Smooth muscle cell (in vitro differentiated cells): ENCODE measurements around the gene FCHSD2. TPM values are rescaled to one million over a fixed set of nuclear protein-coding genes. Genes with fewer than 3 reads are reported as not detected.

Source experiments
- DNase-seq: peaks from one replicate; lab custom pipeline; 2025; ENCODE audit not compliant: unreplicated experiment; lab: John Stamatoyannopoulos, UW
- H2AFZ ChIP-seq: fragments of 200-600 bp; sonication (generic); 2 replicates; pipeline ENCODE4 v1.6.0; 2016; ENCODE audit warnings: antibody characterized with exemption, low read depth, mild to moderate bottlenecking
- H3F3A ChIP-seq: fragments of 200-600 bp; sonication (generic); 2 replicates; pipeline ENCODE4 v1.6.0; 2017; ENCODE audit warnings: antibody characterized with exemption, low read depth
- H3K27ac ChIP-seq: fragments of 200-600 bp; sonication (generic); 2 replicates; pipeline ENCODE4 v1.5.1; 2016; ENCODE audit warnings: low read depth, mild to moderate bottlenecking
- H3K27me3 ChIP-seq: fragments of 200-600 bp; sonication (generic); 2 replicates; pipeline ENCODE4 v1.6.1; 2016; ENCODE audit warnings: low read depth, mild to moderate bottlenecking
- H3K36me3 ChIP-seq: fragments of 200-600 bp; sonication (generic); 2 replicates; pipeline ENCODE4 v1.5.1; 2016; ENCODE audit warnings: low read depth
- H3K4me1 ChIP-seq: fragments of 200-600 bp; sonication (generic); 2 replicates; pipeline ENCODE4 v1.5.1; 2016; ENCODE audit warnings: low read depth
- H3K4me2 ChIP-seq: fragments of 200-600 bp; sonication (generic); 2 replicates; pipeline ENCODE4 v1.6.0; 2016; ENCODE audit warnings: mild to moderate bottlenecking
- H3K4me3 ChIP-seq: fragments of 200-600 bp; sonication (generic); 2 replicates; pipeline ENCODE4 v1.5.1; 2016; ENCODE audit warnings: mild to moderate bottlenecking
- H3K79me2 ChIP-seq: fragments of 200-600 bp; sonication (generic); 2 replicates; pipeline ENCODE4 v1.6.0; 2016; ENCODE audit warnings: low read depth, mild to moderate bottlenecking
- H3K9ac ChIP-seq: fragments of 200-600 bp; sonication (generic); 2 replicates; pipeline ENCODE4 v1.6.0; 2016; ENCODE audit warnings: low read depth
- H3K9me3 ChIP-seq: fragments of 200-600 bp; sonication (generic); replicated peaks from 2 replicates; pipeline ENCODE4 v1.5.1; 2016; ENCODE audit warnings: low read depth
- H4K20me1 ChIP-seq: fragments of 200-600 bp; sonication (generic); 2 replicates; pipeline ENCODE4 v1.6.0; 2016; ENCODE audit warnings: low read depth
- WGBS: methylation state at CpG from one replicate; pipeline ENCODE4 v1.1.7; 2016; ENCODE audit warnings: low lambda C conversion rate; 5-methylcytosine and 5-hydroxymethylcytosine counted together
- polyA plus RNA-seq: library from polyadenylated mRNA; unstranded; fragments of >200 nt; fragmentation: Nextera tagmentation; extraction: Ambion mirVana; gene quantifications from 2 replicates; pipeline ENCODE4 v1.2.1, GENCODE V29; 2016
- total RNA-seq: library from RNA; depleted of rRNA; stranded (reverse); fragments of >200 nt; gene quantifications from 2 replicates; pipeline ENCODE4 v1.2.3, GENCODE V29; 2014
- TF ChIP-seq, protein P1 (sequence below): fragments of 200-600 bp; sonication (generic); IDR thresholded peaks from 2 replicates; pipeline ENCODE4 v1.5.1; 2017; ENCODE audit warnings: borderline replicate concordance, mild to moderate bottlenecking, antibody characterized with exemption; ENCODE audit not compliant: insufficient read depth, poor library complexity, severe bottlenecking

The FCHSD2 gene
- total and polyA plus RNA-seq, 2 experiments from 2014 or later, result 14.6 to 24.3 TPM

DNA sequence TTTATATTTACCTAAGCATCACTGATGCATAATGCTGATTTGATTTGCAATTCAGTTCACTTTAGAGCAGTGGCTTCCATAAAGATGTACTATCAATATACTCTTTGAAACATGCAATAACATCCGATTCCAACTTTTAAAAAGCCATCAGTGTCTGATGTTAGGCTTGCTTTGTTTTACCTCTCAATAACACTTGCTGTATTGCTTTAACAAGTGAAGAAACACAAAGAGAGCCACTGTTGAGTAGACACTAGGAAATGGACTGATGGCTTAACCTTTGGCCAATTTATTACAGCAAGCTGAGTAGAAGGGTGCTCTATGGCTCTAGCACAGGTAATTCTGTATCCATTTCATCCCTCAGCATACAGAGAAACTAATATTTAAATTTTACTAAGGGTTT, 122.1 kb downstream of the FCHSD2 start:
- no peak overlapping the region for H3K27ac ChIP-seq
- DNase-seq, result no peak
- no peaks in the 10 kb centered on the region for H3K4me1 ChIP-seq
- H3K4me3 ChIP-seq, result no peak overlapping the region
- H3K79me2 ChIP-seq, result peaks cover 26% of the 10 kb centered on the region
- H3K9ac ChIP-seq, result no peak overlapping the region
- TF ChIP-seq, protein P1, sequence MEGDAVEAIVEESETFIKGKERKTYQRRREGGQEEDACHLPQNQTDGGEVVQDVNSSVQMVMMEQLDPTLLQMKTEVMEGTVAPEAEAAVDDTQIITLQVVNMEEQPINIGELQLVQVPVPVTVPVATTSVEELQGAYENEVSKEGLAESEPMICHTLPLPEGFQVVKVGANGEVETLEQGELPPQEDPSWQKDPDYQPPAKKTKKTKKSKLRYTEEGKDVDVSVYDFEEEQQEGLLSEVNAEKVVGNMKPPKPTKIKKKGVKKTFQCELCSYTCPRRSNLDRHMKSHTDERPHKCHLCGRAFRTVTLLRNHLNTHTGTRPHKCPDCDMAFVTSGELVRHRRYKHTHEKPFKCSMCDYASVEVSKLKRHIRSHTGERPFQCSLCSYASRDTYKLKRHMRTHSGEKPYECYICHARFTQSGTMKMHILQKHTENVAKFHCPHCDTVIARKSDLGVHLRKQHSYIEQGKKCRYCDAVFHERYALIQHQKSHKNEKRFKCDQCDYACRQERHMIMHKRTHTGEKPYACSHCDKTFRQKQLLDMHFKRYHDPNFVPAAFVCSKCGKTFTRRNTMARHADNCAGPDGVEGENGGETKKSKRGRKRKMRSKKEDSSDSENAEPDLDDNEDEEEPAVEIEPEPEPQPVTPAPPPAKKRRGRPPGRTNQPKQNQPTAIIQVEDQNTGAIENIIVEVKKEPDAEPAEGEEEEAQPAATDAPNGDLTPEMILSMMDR, result no peak
- peaks cover 9% of the 10 kb centered on the region for H3K9me3 ChIP-seq
- no peak overlapping the region for H3K4me2 ChIP-seq
- WGBS, result 100% methylated on average over 1 of the region's 1 CpG
- no peaks in the 10 kb centered on the region for H3F3A ChIP-seq
- H3K27me3 ChIP-seq, result no peaks in the 10 kb centered on the region
- no peak overlapping the region for H2AFZ ChIP-seq
- H3K36me3 ChIP-seq, result peaks cover 9% of the 10 kb centered on the region
- H4K20me1 ChIP-seq, result peaks cover 19% of the 10 kb centered on the region

DNA sequence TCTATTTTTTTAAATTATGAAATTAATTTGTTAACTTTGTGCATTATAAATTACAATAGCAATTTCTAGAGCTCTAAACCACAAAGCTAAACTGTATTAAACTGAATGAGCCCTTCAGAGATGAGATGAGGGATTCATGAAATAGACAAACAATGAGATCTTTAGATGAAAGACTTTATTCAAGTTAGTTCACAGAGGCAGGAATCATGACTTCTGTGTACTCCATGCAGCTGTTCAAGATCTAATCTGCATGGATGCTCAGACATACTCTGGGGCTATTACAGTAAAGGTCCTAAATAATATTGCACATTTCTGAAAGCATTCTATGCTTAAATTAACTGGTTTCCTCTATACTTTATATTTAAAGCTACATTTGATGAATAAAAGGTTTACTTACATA, 122.7 kb downstream of the FCHSD2 start:
- Histone ChIP-seq H3K4me1 (no peaks in the 10 kb centered on the region), H3K27me3 (no peaks in the 10 kb centered on the region)

DNA sequence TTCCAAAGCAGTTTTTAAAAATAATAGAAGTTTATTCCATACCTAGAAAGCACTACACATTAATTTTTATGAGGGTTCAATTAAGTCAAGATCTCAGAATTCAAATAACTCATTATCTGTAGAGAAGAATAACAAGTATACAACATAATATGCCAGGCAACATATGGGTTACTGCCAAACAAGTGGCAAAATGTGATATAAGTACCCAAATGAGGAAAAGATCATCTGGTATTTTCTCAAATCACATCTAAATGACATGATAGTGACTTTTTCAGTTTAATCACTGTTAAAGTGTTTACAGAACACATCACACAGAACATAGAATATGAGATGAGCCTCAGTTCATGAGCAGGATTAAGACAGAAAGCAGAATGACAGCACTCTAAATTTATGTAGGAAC, 123.3 kb downstream of the FCHSD2 start:
- Histone ChIP-seq H2AFZ (no peak overlapping the region), H4K20me1 (peaks cover 21% of the 10 kb centered on the region), H3K27me3 (no peaks in the 10 kb centered on the region), H3K79me2 (peaks cover 15% of the 10 kb centered on the region), H3K4me3 (no peak overlapping the region), H3K36me3 (no peaks in the 10 kb centered on the region), H3K9me3 (no peaks in the 10 kb centered on the region), H3F3A (no peaks in the 10 kb centered on the region), H3K9ac (no peak overlapping the region), H3K4me1 (no peaks in the 10 kb centered on the region), H3K27ac (no peak overlapping the region), H3K4me2 (no peak overlapping the region)
- DNase-seq, result no peak
- TF ChIP-seq, protein P1, result no peak

More for the DNA sequence above, 122.7 kb downstream of the FCHSD2 start:
- H3K79me2 ChIP-seq, result peaks cover 21% of the 10 kb centered on the region
- TF ChIP-seq, protein P1, result no peak
- peaks cover 5% of the 10 kb centered on the region for H3K9me3 ChIP-seq
- no peak overlapping the region for H3K27ac ChIP-seq
- H3K4me2 ChIP-seq, result no peak overlapping the region
- no peak overlapping the region for H3K9ac ChIP-seq
- H3K4me3 ChIP-seq, result no peak overlapping the region
- H2AFZ ChIP-seq, result no peak overlapping the region
- peaks cover 3% of the 10 kb centered on the region for H3K36me3 ChIP-seq
- DNase-seq, result no peak
- peaks cover 21% of the 10 kb centered on the region for H4K20me1 ChIP-seq
- H3F3A ChIP-seq, result no peaks in the 10 kb centered on the region

DNA sequence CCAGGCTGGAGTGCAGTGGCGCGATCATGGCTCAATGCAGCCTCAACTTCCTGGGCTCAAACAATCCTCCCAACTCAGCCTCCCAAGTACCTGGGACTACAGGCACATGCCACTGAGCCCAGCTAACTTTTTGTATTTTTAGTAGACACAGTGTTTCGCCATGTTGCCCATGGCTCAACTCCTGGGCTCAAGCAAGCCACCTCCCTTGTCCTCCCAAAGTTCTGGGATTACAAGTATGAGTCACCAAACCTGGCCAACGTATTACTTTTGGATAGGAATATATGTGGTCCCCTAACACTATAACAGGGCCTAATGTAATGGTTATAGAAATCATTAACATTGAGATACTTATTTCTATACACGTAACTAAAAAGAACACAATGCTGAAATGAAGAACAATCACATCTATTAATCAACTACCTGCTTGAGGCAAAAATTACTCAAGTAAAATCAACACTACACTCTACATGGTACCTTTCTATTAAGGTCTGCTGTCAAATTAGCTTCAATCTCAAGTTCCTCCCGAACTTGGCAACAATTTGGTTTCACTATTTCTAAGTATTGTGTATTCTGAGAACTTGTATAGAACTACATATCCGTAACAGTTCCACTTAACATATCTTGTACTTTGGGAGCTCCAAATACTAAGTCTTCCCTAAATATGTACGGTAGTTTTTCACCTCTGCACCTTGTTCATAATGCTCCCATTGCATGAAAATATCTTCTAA, 124.9 kb downstream of the FCHSD2 start:
- Histone ChIP-seq H3K4me2 (no peak overlapping the region), H4K20me1 (peaks cover 27% of the 10 kb centered on the region), H3K36me3 (no peaks in the 10 kb centered on the region), H3K27me3 (no peaks in the 10 kb centered on the region), H2AFZ (no peak overlapping the region), H3K9me3 (no peaks in the 10 kb centered on the region), H3F3A (no peaks in the 10 kb centered on the region), H3K4me1 (peaks cover 14% of the 10 kb centered on the region), H3K4me3 (no peak overlapping the region), H3K27ac (no peak overlapping the region), H3K9ac (no peak overlapping the region), H3K79me2 (peaks cover 11% of the 10 kb centered on the region)
- 94% methylated on average over 8 of the region's 8 CpGs for WGBS
- DNase-seq, result no peak
- TF ChIP-seq, protein P1, result no peak
